Measurements from ENCODE around the gene MRPL17.

MRPL17 gene

DNA sequence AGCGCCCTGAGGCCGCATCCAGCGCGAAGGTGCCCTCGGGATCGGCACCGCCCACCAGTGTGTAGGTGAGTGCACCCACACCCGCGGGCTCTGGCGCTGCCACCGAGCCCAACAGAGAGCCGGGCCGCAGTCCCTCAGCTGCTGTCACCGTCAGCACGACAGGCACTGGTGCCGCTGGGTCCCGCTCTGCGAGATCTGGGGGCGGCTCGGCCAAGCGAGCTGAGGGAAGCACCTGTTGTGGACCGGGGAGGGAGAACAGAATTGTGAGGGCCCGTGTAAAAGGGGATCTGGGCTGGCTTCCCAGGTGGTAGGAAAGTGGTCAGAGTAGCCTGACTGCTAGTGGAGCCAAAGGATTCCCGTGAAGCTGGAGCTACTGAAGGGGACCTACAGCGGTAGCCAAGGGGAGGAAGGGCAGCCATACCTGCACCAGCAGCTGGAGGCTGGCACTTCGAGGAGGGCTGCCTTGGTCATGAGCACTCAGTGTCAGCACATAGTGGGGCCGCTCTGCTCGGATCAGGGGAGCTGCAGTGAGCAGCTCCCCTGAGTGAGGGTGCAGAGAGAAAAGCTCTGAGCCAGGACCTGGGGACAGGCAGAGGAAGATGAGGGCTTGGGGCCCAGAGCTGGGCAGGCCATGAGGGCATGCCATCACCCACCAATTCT lies 52.4 kb downstream of the MRPL17 start:
- no peak for DNase-seq

Measured in activated naive CD4-positive, alpha-beta T cell (primary cell).